Left kidney (tissue), 2 donors: ENCODE measurements around the gene ZIC1. TPM values are rescaled to one million over a fixed set of nuclear protein-coding genes. Genes with fewer than 3 reads are reported as not detected.

Experiments used
- DNase-seq: peaks from one replicate; pipeline ENCODE4 v3.0.0-alpha.2; 2013
- polyA plus RNA-seq: library from polyadenylated mRNA; unstranded; fragments of 120-200 nt; gene quantifications from one replicate; pipeline ENCODE4 v1.2.1, GENCODE V29; 2013; ENCODE audit not compliant: insufficient read length

The ZIC1 gene
- polyA plus RNA-seq, 1 donor: 0.08 TPM

- no peak for DNase-seq
Observed at GRCh38 chr3:147395899-147396711, 13.1 kb upstream of the ZIC1 start.

- no peak for DNase-seq
Observed at GRCh38 chr3:147396712-147397046, 12.5 kb upstream of the ZIC1 start.

DNA sequence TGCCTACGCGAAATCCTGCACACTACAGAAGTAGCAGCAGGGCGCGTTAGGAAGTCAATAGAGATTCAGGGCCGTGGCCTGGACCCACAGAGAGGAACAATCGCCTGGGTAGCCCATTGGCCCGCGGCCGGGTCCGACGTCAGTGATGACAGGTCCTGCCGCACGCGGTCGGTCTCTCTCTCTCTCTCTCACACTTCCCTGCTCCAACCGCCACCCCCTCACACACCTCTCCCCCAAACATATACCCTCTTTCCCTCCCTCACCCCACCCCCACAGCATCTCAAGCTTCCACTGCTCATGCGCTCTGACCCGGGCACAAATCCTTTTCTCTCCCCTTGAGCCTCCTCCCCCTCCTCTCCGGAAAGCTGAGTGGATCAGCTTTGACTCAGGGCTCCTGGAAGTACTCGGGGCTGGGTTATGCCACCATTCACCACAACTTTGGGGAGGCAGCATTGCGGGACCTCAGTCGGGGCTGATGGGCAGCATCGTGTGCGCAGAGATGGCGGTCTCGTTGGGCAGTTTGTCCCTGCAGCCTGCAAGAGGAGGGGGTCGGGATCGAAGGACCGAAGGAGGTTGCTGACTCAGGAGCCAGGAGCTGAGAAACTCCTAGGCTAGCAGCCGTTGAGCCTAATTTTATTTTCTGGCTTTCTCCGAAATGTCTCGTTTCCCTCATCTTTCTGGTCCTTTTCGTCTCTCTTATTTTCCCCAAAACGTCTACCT, 11.8 kb upstream of the ZIC1 start:
- DNase-seq: no peak

DNA sequence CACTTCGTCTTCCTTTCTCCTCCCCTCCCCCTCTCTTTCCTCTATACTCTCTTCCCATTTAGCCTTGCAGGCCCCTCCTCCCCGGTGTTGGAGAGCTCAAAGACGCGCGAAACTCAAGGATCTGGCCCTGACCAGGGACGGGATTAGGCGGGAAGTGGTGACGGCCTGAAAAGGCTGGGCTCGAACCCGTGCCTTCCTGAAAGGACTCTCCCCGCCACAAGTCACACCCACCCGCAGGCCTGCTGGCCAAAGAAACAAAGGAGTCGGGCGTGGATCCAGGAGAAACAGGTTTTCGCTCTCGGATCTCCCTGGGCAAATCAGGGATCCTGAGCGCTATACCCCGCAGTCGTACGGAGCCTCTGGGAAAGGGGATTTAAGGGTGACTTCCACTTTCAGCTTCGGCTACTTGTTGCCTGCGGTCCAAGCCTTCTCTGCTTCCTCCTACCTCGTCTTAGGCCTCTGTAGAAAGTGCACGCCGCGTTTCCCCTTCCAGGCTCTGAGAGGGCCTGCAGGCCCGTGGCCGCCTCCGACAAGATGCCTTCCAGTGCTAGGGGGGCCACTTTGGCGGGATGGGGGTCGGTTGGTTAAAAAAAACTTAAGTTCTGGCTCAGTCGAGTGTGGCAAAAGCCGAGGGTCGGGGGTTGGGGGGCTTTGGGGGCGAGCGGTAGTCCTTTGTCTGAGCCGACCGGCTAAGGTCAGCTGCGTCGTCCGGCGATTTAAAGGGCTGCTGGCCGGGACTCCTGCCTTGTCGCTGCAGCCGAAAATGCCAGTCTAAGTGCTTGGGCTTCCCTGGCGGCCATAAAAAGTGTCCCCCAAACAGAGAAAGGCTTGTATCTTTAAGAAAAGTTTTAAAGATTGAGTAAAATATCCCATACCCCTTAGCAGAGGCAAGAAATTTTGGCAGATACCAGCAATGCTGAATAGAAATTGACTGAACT, 11.0 kb upstream of the ZIC1 start:
- no peak for DNase-seq

DNA sequence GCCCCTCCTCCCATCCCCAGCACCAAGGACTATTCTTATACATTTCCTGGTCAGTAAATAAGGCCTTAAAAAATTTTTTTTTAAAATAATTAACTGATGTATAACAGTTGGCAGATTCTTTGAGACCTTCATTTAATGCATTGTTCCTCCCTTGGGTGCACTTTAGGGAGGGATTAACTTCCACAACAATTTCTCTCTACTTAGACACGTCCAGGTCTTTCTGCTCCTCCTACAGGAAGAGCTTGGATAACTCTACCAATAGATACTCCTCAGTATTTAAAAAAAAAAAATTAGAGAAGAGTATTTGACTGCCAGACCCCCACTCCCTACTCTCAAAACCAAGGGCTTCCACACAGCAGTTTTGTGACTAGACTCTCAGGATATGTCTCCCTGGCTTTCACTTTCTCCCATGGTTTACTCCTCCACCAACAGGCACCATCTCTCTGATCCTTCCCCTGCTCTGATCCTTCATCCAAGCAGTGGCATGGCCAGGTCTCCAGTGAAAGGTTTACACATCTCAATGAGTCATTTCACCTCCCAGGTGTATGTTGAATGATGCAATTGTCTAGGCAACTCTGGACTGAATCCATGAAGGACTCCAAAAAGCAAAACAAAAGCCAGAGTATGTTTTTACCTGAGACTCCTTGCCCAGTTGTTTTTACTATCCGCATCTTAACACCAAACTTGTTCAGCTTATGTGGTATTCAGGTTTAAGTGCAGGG, 10.2 kb upstream of the ZIC1 start:
- DNase-seq: no peak

DNA sequence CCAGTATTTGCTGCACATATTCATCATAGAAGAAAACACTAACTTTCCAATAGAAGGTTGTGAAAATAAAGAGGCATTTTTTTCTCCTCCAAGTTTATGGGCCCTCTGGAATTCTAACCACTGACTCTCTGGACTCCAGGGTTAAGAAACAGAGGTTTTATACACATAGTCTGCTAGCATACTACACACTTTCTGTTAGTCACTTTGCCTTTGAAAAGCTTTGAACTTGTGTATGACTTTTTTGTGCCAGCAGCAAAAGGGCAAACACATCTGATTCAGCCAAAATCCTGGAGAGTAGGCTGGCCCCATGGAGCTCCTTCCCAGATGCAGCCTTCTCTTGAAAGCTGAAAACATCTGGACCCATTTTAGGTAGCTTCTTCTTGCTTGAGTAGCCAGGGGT, 9.1 kb upstream of the ZIC1 start:
- DNase-seq: no peak

DNA sequence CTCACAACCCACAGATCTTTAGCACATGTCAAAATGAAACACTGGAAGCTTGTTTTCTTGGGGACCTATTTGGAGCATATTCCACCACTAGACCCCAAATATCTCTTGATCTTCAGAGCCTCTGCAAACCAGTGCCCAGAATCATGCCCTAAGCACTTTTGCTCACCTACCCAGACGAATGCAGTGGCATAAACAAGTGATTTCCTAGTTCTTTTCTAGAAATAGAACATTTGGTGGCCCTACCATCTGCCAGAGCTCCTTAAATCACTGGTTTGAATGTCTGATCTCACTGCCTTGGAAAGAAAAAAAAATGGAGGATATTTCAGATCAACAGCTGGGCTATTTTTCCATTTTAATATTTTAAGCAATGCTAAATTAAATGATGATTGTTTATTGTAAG, 8.2 kb upstream of the ZIC1 start:
- DNase-seq: no peak

DNA sequence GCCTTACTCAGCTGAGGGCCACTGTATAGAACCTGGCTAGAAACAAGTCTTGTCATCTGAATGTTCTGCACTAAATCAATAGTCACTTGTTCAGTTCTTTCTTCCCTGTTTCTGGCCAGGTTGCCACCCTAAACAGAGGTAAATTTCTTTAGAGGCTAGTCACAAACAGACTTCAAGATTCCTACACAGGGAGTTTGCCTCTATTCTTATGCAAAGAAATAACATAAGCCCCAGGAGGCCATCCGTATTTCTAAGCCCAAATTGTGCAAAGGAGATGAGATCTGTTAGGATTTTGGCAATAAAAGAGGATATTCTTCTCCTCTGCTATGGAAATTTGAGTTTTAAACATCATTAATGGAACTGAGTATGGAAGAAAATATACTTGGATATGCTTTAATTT, 7.7 kb upstream of the ZIC1 start:
- DNase-seq: no peak

- no peak for DNase-seq
Observed at GRCh38 chr3:147402159-147402558, 7.0 kb upstream of the ZIC1 start.

GRCh38 chr3:147403511-147403910, 5.7 kb upstream of the ZIC1 start:
- DNase-seq: no peak

DNA sequence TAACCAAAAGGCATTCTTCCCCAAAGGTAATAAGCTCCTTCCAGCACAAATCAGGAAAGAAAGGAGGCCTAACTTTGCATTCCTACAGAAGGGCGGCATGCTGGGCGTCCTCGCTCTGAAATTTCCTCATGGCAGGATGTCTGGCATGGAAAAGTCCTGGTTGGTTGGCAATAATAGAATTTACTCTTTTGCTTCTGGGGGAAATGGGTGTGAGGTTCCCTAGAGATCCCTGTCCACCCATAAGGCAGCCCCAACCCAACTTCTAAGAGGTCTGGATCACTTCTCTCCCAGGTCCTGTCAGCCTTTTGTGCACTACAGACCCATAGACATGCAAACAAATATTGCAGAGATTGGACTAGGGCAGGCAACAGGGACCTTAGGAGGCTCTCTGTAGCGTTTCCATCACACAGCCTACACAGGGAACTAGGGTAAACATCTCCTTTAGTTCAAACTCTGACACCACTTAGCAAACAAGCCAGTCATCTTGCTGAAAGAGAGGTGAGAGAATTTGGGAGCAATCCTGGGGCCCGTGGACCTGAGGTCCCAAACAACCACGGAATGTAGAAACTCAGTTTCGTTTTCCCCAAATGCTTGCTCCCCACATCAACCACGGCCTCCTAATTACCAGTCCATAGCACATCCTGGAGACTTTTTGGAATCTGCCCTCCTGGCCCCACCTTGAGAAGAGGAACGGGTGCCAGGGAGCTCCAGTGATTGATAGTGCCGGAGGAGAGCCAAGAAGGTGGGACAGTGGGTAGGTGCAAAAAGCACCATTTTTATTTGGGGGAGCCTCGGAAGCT, 5.0 kb upstream of the ZIC1 start:
- DNase-seq: no peak

DNA sequence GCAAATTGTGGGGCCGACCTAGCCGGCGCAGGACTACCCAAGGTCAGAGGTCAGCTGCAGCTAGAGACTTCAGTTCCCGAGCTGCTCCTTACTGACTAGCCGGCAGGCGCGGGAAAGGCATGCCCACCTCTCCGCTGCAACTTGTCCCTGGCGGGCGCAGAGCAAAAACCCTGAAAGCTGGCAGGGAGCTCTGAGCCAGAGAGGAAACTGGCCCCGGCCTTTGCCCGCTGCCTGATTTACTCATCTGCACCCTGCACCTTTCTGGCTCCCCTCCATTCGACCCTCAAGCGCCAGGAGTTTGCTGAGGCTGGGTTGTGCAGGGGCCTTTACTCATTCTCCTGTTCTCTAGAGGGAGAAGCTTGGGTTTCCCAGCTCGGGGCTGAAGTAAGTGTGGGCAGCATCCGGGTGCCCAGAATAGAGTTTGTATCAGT, 4.3 kb upstream of the ZIC1 start:
- no peak for DNase-seq

DNA sequence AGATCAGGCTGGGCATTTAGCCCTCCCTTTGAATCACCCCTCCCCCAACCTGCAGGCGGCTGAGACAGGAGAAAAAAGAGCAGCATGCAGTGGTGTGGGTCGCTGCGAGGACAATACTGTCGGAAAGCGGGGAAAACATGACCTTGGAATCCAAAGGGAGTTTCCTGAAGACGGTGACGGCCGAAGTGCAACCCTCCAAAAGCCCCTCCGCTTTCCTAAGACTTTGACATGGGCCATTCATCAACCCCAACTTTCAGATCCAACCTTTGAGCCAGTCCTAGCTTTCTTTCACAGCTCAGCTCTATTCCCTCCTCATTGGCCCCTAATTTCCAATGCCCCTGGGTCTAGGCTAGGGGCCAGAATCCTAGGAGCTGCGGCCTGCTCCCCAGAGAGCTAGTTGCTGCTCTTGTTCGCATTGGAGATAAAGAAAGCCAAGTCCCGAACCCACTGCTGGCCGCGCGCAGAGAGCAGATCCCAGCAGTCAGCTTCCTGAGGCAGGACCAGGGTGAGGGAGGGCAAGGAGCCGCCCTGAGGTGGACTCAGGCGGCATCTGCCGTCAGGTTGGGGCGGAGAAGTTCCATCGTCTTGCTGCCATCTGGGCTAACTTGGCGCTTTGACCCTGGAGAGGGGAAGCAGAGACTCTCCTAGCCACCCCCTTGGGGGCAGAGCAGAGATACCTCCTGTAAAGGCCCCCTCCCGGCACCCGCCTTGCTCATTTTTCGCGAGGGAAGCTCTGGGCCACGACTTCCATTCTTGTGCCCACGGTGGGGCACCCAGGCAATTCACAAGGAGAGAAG, 3.7 kb upstream of the ZIC1 start:
- no peak for DNase-seq

- DNase-seq: no peak
Observed at GRCh38 chr3:147406028-147406931, 2.9 kb upstream of the ZIC1 start, which contains the start of gene ZIC4. Gene ZIC4, minus strand, starts transcription at chr3:147406543. Its CDS starts 3,746 bp downstream, at chr3:147402797.

GRCh38 chr3:147407114-147407497, 2.1 kb upstream of the ZIC1 start:
- no peak for DNase-seq

GRCh38 chr3:147407498-147408187, 1.5 kb upstream of the ZIC1 start:
- DNase-seq: no peak

- no peak for DNase-seq
Observed at GRCh38 chr3:147408188-147409100, 721 bp upstream of the ZIC1 start.
